ENCODE data around the gene SHISA8. TPM values are rescaled to one million over a fixed set of nuclear protein-coding genes. Genes with fewer than 3 reads are reported as not detected.

Gene SHISA8
- total RNA-seq, 1 donor from 2014 or later, result not detected

Other genes with a start within 250 kb of the SHISA8 start
- gene SNU13, start 226.2 kb downstream of the SHISA8 start, total RNA-seq, result 92.2 and 104 TPM in 2 replicates
- gene MEI1, start 215.6 kb downstream of the SHISA8 start, total RNA-seq, result 0.10 and 0.52 TPM in 2 replicates
- gene CCDC134, start 114.4 kb downstream of the SHISA8 start, total RNA-seq, result 11.0 and 16.1 TPM in 2 replicates
- 39.8 and 80.3 TPM in 2 replicates for gene SREBF2, start 82.0 kb downstream of the SHISA8 start, total RNA-seq
- 0.15 and 0.17 TPM in 2 replicates for gene TNFRSF13C, start 11.7 kb upstream of the SHISA8 start, total RNA-seq
- 1.8 and 10.8 TPM in 2 replicates for gene CENPM, start 32.1 kb upstream of the SHISA8 start, total RNA-seq
- 0.05 and 0.35 TPM in 2 replicates for gene SEPTIN3, start 54.4 kb upstream of the SHISA8 start, total RNA-seq
- gene WBP2NL, start 83.7 kb upstream of the SHISA8 start, total RNA-seq, result 0.17 and 1.1 TPM in 2 replicates
- gene NAGA, start 155.7 kb upstream of the SHISA8 start, total RNA-seq, result 31.4 TPM in 2 replicates
- 9.3 and 9.6 TPM in 2 replicates for gene PHETA2, start 159.2 kb upstream of the SHISA8 start, total RNA-seq
- gene SMDT1, start 164.6 kb upstream of the SHISA8 start, total RNA-seq, result 1.7 and 4.5 TPM in 2 replicates
- gene NDUFA6, start 175.7 kb upstream of the SHISA8 start, total RNA-seq, result 36.5 and 76.1 TPM in 2 replicates
- 0.17 and 0.89 TPM in 2 replicates for gene CYP2D6, start 215.7 kb upstream of the SHISA8 start, total RNA-seq